K562 (cell line): ENCODE data around the gene HMG20B. TPM values are rescaled to one million over a fixed set of nuclear protein-coding genes. Genes with fewer than 3 reads are reported as not detected.
A peak's percentile ranks its signal among the peaks of the same experiment; 100 is the strongest.

Source experiments
- FOXM1 ChIP-seq, 2 experiments: fragments of 450-650 bp in 1 of 2; sonication (generic) in 1 of 2; formaldehyde crosslinking in 1 of 2; IDR thresholded peaks; 2 replicates each; pipeline versions ENCODE4 v1.6.1 to v1.9.0; 2017 to 2022; ENCODE audit warnings: low read depth in 2 of 2, mild to moderate bottlenecking in 2 of 2, missing genetic modification reagents in 1 of 2, moderate library complexity in 1 of 2
- ILK ChIP-seq: fragments of 450-650 bp; IDR thresholded peaks from 2 replicates; pipeline ENCODE4 v1.6.1; 2016; ENCODE audit warnings: missing genetic modification characterization, low read depth, mild to moderate bottlenecking, missing compliant biosample characterization, moderate library complexity, borderline replicate concordance
- KAT7 ChIP-seq: sonication (generic); formaldehyde crosslinking; IDR thresholded peaks from 2 replicates; pipeline ENCODE4 v1.8.0; 2022; ENCODE audit warnings: missing genetic modification reagents, mild to moderate bottlenecking, borderline replicate concordance
- NCOA2 ChIP-seq, 2 experiments: fragments of 450-650 bp; IDR thresholded peaks; 2 replicates each; pipeline ENCODE4 v1.6.1; 2018; ENCODE audit warnings: mild to moderate bottlenecking in 2 of 2, moderate library complexity in 1 of 2; ENCODE audit not compliant: partially characterized antibody in 2 of 2
- NCOR1 ChIP-seq: fragments of 450-650 bp; IDR thresholded peaks from 2 replicates; pipeline ENCODE4 v1.6.1; 2016; ENCODE audit warnings: mild to moderate bottlenecking, moderate library complexity
- POLR3G ChIP-seq: IDR thresholded peaks from 2 replicates; pipeline ENCODE4 v1.6.1; 2011; ENCODE audit not compliant: insufficient read length, insufficient replicate concordance; ENCODE audit errors: extremely low read depth
- PTBP1 ChIP-seq: fragments of 200-400 bp; formaldehyde crosslinking; IDR thresholded peaks from 2 replicates; pipeline ENCODE4 v1.6.1; 2017; ENCODE audit warnings: low read depth, low read length
- RCOR1 ChIP-seq, 2 experiments: IDR thresholded peaks; 2 replicates each; pipeline ENCODE4 v1.6.1; 2012; ENCODE audit warnings: low read depth in 2 of 2, low read length in 2 of 2, borderline replicate concordance in 1 of 2, improper control_type of control experiment in 1 of 2
- XRCC3 ChIP-seq: fragments of 450-650 bp; IDR thresholded peaks from 2 replicates; pipeline ENCODE4 v1.6.1; 2017; ENCODE audit warnings: mild to moderate bottlenecking, moderate library complexity
- ZNF143 ChIP-seq: sonication (generic); formaldehyde crosslinking; IDR thresholded peaks from 2 replicates; pipeline ENCODE4 v1.9.0; 2022; ENCODE audit warnings: mild to moderate bottlenecking, missing genetic modification reagents
- polyA plus RNA-seq, 8 experiments: library from polyadenylated mRNA; depleted of rRNA in 4 of 8; stranded (reverse) in 5 of 8; unstranded in 3 of 8; fragments of >200 nt; fragmentation: Nextera tagmentation in 2 of 8; fragmentation: Illumina TruSeq in 1 of 8; extraction: Ambion mirVana in 2 of 8; extraction: Trizol in 1 of 8; gene quantifications; 2 replicates each; pipeline versions ENCODE4 v1.2.1 to v1.2.3, GENCODE V29; 2011 to 2014; ENCODE audit warnings: inconsistent platforms in 1 of 8, missing spikeins in 1 of 8
- total RNA-seq, 7 experiments: library from RNA; depleted of rRNA in 6 of 7; stranded (reverse); fragments of >200 nt in 6 of 7; fragmentation: Illumina TruSeq in 2 of 7; extraction: Trizol in 2 of 7; gene quantifications; 2 replicates each; pipeline versions ENCODE4 v1.2.1 to v1.2.3, GENCODE V29; 2011 to 2021; ENCODE audit warnings: low replicate concordance in 1 of 7

Gene HMG20B
- total and polyA plus RNA-seq, 9 of the 15 experiments (the other 6 are each of a cell fraction or from before 2014, with no cell fraction given): 0.35 to 172 (median 38.6) TPM

- no peak; the same call in 1 of the 2 replicates for TF ChIP-seq NCOR1
- TF ChIP-seq XRCC3: no peak
- peak in 1 of 2 experiments; percentile 46; a peak in 1 of 4 replicates for TF ChIP-seq RCOR1 (IDR thresholded peaks at IDR 0.05; ENCODE audit: borderline replicate concordance in 1 of 2, low read depth in 2 of 2, low read length in 2 of 2)
- TF ChIP-seq POLR3G: no peak
- TF ChIP-seq PTBP1: 0 out of 2 replicates have a peak, but pooled peaks have one; percentile 56
- TF ChIP-seq NCOA2 (IDR thresholded peaks at IDR 0.05; ENCODE audit: partially characterized antibody in 2 of 2): no peak
- TF ChIP-seq KAT7 (CRISPR knock-in tag): no peak
- no peak for TF ChIP-seq ILK (tag)
- no peak for TF ChIP-seq FOXM1 (IDR thresholded peaks at IDR 0.05; ENCODE audit: low read depth)
- no peak for TF ChIP-seq FOXM1 (CRISPR knock-in tag; IDR thresholded peaks at IDR 0.05; ENCODE audit: low read depth)
- no peak for TF ChIP-seq ZNF143 (CRISPR knock-in tag)
Observed at GRCh38 chr19:3544742-3545668, 27.7 kb upstream of the HMG20B start (continued).
